COR-L47 (cell line): Measurements from ENCODE around the gene MOB3B.
"Not testable (repeated sequence)": the region's sequence is repeated elsewhere in the genome, so short reads cannot be mapped to it uniquely, and the experiment has no call there.

Source experiments
- DNase-seq: peaks from one replicate; lab custom pipeline; 2025; lab: John Stamatoyannopoulos, UW

The MOB3B gene

GRCh38 chr9:27518809-27519208, 10.8 kb downstream of the MOB3B start:
- no peak for DNase-seq

GRCh38 chr9:27518006-27518405, 11.6 kb downstream of the MOB3B start:
- no peak for DNase-seq

GRCh38 chr9:27514551-27514950, 15.1 kb downstream of the MOB3B start:
- DNase-seq = no peak

GRCh38 chr9:27511771-27512170, 17.8 kb downstream of the MOB3B start:
- no peak for DNase-seq

GRCh38 chr9:27510780-27511179, 18.8 kb downstream of the MOB3B start:
- no peak for DNase-seq

GRCh38 chr9:27506981-27507380, 22.6 kb downstream of the MOB3B start:
- no peak for DNase-seq

- no peak for DNase-seq
These were observed 23.9 kb downstream of the MOB3B start for GRCh38 chr9:27505744-27506161.

GRCh38 chr9:27504259-27504658, 25.4 kb downstream of the MOB3B start:
- DNase-seq = no peak

- DNase-seq = no peak
These were observed 26.0 kb downstream of the MOB3B start for GRCh38 chr9:27503623-27504022.

GRCh38 chr9:27500902-27501301, 28.7 kb downstream of the MOB3B start:
- DNase-seq = not testable (repeated sequence)

GRCh38 chr9:27499451-27499850, 30.2 kb downstream of the MOB3B start:
- DNase-seq = no peak

GRCh38 chr9:27497883-27498417, 31.7 kb downstream of the MOB3B start:
- no peak for DNase-seq

- DNase-seq = no peak
These were observed 33.5 kb downstream of the MOB3B start for GRCh38 chr9:27496135-27496504.

- no peak for DNase-seq
These were observed 34.0 kb downstream of the MOB3B start for GRCh38 chr9:27495480-27496134.

GRCh38 chr9:27491154-27491553, 38.5 kb downstream of the MOB3B start:
- DNase-seq = no peak

- DNase-seq = no peak
These were observed 40.3 kb downstream of the MOB3B start for GRCh38 chr9:27489087-27489876.

- no peak for DNase-seq
These were observed 41.7 kb downstream of the MOB3B start for GRCh38 chr9:27487927-27488326.

- no peak for DNase-seq
These were observed 42.4 kb downstream of the MOB3B start for GRCh38 chr9:27487128-27487640.

GRCh38 chr9:27485158-27485557, 44.5 kb downstream of the MOB3B start:
- DNase-seq = no peak

- no peak for DNase-seq
These were observed 46.0 kb downstream of the MOB3B start for GRCh38 chr9:27483576-27483975.

GRCh38 chr9:27482709-27483108, 46.9 kb downstream of the MOB3B start:
- no peak for DNase-seq

- no peak for DNase-seq
These were observed 51.3 kb downstream of the MOB3B start for GRCh38 chr9:27478322-27478721.

GRCh38 chr9:27476870-27477515, 52.6 kb downstream of the MOB3B start:
- no peak for DNase-seq
